Mucosa of rectum (tissue), 2 donors: ENCODE data around the gene SLC6A9.

ENCODE experiments used
- H3K27ac ChIP-seq, 2 donors: one replicate each; pipeline ENCODE4 v1.7.0; 2013; ENCODE audit warnings: inconsistent platforms in 2 of 2, low read depth in 2 of 2, low read length in 2 of 2
- H3K27me3 ChIP-seq, 2 donors: one replicate each; pipeline ENCODE4 v1.7.0; 2013; ENCODE audit warnings: low read length in 2 of 2; ENCODE audit not compliant: control insufficient read depth in 2 of 2, insufficient read depth in 2 of 2
- H3K36me3 ChIP-seq, 2 donors: one replicate each; pipeline ENCODE4 v1.7.0; 2013; ENCODE audit warnings: low read length in 2 of 2; ENCODE audit not compliant: control insufficient read depth in 2 of 2, insufficient read depth in 2 of 2
- H3K4me1 ChIP-seq, 2 donors: one replicate each; pipeline ENCODE4 v1.7.0; 2013; ENCODE audit warnings: low read length in 2 of 2, mild to moderate bottlenecking in 1 of 2; ENCODE audit not compliant: control insufficient read depth in 2 of 2, insufficient read depth in 2 of 2
- H3K4me3 ChIP-seq, 2 donors: one replicate each; pipeline ENCODE4 v1.7.0; 2013; ENCODE audit warnings: low read length in 2 of 2
- H3K9ac ChIP-seq, 2 donors: one replicate each; pipeline ENCODE4 v1.7.0; 2013; ENCODE audit warnings: low read length in 2 of 2, low read depth in 1 of 2, mild to moderate bottlenecking in 1 of 2
- H3K9me3 ChIP-seq, 2 donors: one replicate each; pipeline ENCODE4 v1.7.0; 2013; ENCODE audit warnings: low read length in 2 of 2; ENCODE audit not compliant: control insufficient read depth in 2 of 2
- donor health status: healthy.
- donor health status: Normal muscosa, but diverticular disease.

Gene SLC6A9

DNA sequence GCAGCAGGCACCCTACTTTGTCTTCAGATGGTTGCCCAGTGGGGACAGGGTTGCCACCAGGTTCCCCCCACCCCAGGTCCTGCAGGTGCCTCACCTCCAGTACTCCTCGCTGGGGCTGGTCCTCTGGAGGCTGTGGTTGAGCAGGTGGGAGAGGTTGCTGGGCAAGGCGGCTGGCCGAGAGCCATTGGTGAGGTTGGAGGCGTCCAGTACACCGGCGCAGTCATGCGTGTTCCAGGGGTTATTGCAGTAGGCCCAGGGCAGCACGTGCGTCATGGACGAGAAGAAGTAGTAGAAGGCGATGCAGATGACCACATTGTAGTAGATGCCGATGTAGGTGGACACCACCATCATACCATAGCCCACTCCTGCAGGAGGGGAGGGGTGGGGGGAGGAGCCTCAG lies 23.0 kb downstream of the SLC6A9 start:
- H3K4me3 ChIP-seq: no peak overlapping the region
- no peaks in the 10 kb centered on the region for H3K36me3 ChIP-seq
- H3K9ac ChIP-seq: no peak overlapping the region
- no peak overlapping the region for H3K27ac ChIP-seq
- H3K9me3 ChIP-seq: no peaks in the 10 kb centered on the region
- H3K4me1 ChIP-seq: peaks cover 9 to 20% of the 10 kb centered on the region in 2 donors
- H3K27me3 ChIP-seq: no peaks in the 10 kb centered on the region

GRCh38 chr1:44002606-44003157 lies 28.6 kb downstream of the SLC6A9 start:
- Histone ChIP-seq H3K27me3 (no peaks in the 10 kb centered on the region), H3K4me3 (no peak overlapping the region), H3K4me1 (peaks cover 7 to 10% of the 10 kb centered on the region in 2 donors), H3K27ac (no peak overlapping the region), H3K9me3 (no peaks in the 10 kb centered on the region), H3K36me3 (peaks cover 0 to 8% of the 10 kb centered on the region in 2 donors), H3K9ac (no peak overlapping the region)

DNA sequence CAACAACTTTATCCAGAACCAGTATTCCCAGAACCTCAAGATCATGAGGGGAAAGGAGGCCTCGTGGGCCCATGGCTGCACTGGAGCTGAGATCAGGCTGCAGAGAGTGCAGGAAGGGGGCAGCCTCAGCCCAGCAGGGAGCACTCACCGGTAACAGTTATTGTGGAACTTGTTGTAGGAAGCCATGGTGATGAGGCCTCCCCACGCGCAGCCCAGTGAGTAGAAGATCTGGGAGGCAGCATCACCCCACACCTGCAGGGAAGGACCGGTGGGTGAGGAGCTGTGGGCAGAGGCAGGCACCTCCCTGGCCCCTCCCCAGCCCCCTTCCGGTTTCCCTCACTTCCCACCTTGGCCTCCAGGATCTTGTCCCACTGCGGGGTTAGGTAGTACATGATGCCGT lies 29.1 kb downstream of the SLC6A9 start:
- no peak overlapping the region for H3K9ac ChIP-seq
- no peaks in the 10 kb centered on the region for H3K9me3 ChIP-seq
- H3K36me3 ChIP-seq: peaks cover 0 to 8% of the 10 kb centered on the region in 2 donors
- H3K27me3 ChIP-seq: no peaks in the 10 kb centered on the region
- H3K27ac ChIP-seq: no peak overlapping the region
- peaks cover 11 to 12% of the 10 kb centered on the region in 2 donors for H3K4me1 ChIP-seq
- H3K4me3 ChIP-seq: no peak overlapping the region

GRCh38 chr1:44000122-44000665 lies 31.1 kb downstream of the SLC6A9 start:
- Histone ChIP-seq H3K4me3 (no peak overlapping the region), H3K27ac (no peak overlapping the region), H3K36me3 (peaks cover 0 to 8% of the 10 kb centered on the region in 2 donors), H3K9me3 (no peaks in the 10 kb centered on the region), H3K27me3 (no peaks in the 10 kb centered on the region), H3K9ac (no peak overlapping the region), H3K4me1 (peaks cover 8 to 16% of the 10 kb centered on the region in 2 donors)

DNA sequence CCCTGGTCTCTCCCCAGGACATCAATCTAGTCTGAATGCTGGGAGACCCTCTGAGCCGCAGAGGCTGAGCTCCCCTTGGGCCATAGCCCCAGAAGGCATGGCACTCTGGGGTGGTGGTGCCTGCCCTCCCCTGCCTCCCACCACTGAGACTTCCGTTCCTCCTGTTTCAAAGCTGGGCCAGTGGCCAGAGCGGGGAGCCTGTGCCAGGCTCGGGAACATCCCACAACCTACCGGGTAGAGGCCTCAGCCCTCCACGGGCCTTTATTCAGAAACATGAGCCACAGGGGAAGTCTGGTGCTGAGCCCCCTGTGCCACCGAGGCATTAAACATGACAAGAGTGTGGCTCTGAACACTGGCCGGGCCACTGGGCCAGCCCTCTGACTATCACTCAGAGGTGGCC lies 31.8 kb downstream of the SLC6A9 start:
- H3K27me3 ChIP-seq: no peaks in the 10 kb centered on the region
- H3K9ac ChIP-seq: no peak overlapping the region
- H3K27ac ChIP-seq: no peak overlapping the region
- no peak overlapping the region for H3K4me3 ChIP-seq
- no peaks in the 10 kb centered on the region for H3K9me3 ChIP-seq
- peaks cover 8 to 16% of the 10 kb centered on the region in 2 donors for H3K4me1 ChIP-seq
- H3K36me3 ChIP-seq: peaks cover 0 to 8% of the 10 kb centered on the region in 2 donors

- peaks cover 8 to 16% of the 10 kb centered on the region in 2 donors for H3K4me1 ChIP-seq
- peak overlapping the region; percentile 61 to 65 for H3K9ac ChIP-seq
- H3K27ac ChIP-seq: peak overlapping the region; percentile 48 to 61
- no peaks in the 10 kb centered on the region for H3K27me3 ChIP-seq
- H3K36me3 ChIP-seq: peaks cover 0 to 8% of the 10 kb centered on the region in 2 donors
- peak overlapping the region; percentile 57 to 61 for H3K4me3 ChIP-seq
- no peaks in the 10 kb centered on the region for H3K9me3 ChIP-seq
Observed at GRCh38 chr1:43998000-43998378, 33.3 kb downstream of the SLC6A9 start.

DNA sequence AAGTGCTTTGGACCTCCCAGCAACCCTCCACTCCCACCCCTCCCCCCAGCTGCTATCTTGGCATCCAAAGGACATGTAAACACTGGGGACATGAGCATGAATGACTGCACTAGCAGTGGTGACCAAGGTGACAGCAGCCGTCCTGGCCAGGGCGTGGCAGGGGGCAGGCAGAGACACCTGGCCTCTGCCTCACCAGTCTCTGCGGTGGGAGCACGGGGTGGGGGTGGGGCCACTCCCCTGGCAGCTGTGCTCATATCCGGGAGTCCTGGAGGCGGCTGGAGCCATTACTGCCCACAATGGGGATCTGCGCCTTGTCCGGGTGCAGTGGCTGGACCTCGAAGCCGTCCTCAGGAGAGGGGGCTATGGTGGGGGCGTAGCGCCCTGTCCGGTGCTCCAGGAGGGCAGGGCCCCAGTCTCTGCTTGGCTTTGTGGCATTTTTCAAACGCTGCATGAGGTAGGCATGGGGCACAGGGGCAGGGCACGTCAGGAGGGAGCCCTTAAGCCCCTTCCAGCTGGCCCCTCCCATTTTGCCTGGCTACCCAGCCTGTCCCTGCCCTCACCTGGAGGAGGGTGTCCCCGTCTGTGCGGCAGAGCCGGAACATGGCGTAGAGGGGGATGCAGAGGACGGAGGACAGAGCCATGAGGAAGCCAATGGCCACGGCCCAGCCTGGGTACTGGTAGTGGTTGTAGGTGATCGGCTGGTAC lies 33.8 kb downstream of the SLC6A9 start:
- no peaks in the 10 kb centered on the region for H3K9me3 ChIP-seq
- H3K4me3 ChIP-seq: peak overlapping the region; percentile 57 to 61
- peaks cover 11 to 16% of the 10 kb centered on the region in 2 donors for H3K4me1 ChIP-seq
- H3K36me3 ChIP-seq: peaks cover 0 to 8% of the 10 kb centered on the region in 2 donors
- H3K9ac ChIP-seq: peak overlapping the region; percentile 61 to 65
- H3K27me3 ChIP-seq: no peaks in the 10 kb centered on the region
- H3K27ac ChIP-seq: peak overlapping the region; percentile 48 to 61

GRCh38 chr1:43996733-43997115 lies 34.5 kb downstream of the SLC6A9 start:
- Histone ChIP-seq H3K9ac (peak overlapping the region in 1 of 2 donors; percentile 61), H3K27ac (peak overlapping the region; percentile 48 to 61), H3K4me1 (peaks cover 15 to 16% of the 10 kb centered on the region in 2 donors), H3K4me3 (no peak overlapping the region), H3K27me3 (no peaks in the 10 kb centered on the region), H3K9me3 (no peaks in the 10 kb centered on the region), H3K36me3 (peaks cover 0 to 5% of the 10 kb centered on the region in 2 donors)

- Histone ChIP-seq H3K27me3 (no peaks in the 10 kb centered on the region), H3K9me3 (no peaks in the 10 kb centered on the region), H3K9ac (no peak overlapping the region), H3K4me1 (peaks cover 15 to 17% of the 10 kb centered on the region in 2 donors), H3K4me3 (no peak overlapping the region), H3K27ac (no peak overlapping the region), H3K36me3 (peaks cover 0 to 1% of the 10 kb centered on the region in 2 donors)
Observed at GRCh38 chr1:43995984-43996732, 35.1 kb downstream of the SLC6A9 start.
